IPS DF 19.7 (cell line): ENCODE results near the gene MAGEE2.
"Not testable (repeated sequence)": the region's sequence is repeated elsewhere in the genome, so short reads cannot be mapped to it uniquely, and the experiment has no call there.

Source experiments
- DNase-seq: peaks from one replicate; pipeline ENCODE4 v3.0.0-alpha.2; 2013; ENCODE audit warnings: low read depth, low spot score

Gene MAGEE2, protein sequence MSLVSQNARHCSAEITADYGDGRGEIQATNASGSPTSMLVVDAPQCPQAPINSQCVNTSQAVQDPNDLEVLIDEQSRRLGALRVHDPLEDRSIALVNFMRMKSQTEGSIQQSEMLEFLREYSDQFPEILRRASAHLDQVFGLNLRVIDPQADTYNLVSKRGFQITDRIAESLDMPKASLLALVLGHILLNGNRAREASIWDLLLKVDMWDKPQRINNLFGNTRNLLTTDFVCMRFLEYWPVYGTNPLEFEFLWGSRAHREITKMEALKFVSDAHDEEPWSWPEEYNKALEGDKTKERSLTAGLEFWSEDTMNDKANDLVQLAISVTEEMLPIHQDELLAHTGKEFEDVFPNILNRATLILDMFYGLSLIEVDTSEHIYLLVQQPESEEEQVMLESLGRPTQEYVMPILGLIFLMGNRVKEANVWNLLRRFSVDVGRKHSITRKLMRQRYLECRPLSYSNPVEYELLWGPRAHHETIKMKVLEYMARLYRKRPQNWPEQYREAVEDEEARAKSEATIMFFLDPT

DNA sequence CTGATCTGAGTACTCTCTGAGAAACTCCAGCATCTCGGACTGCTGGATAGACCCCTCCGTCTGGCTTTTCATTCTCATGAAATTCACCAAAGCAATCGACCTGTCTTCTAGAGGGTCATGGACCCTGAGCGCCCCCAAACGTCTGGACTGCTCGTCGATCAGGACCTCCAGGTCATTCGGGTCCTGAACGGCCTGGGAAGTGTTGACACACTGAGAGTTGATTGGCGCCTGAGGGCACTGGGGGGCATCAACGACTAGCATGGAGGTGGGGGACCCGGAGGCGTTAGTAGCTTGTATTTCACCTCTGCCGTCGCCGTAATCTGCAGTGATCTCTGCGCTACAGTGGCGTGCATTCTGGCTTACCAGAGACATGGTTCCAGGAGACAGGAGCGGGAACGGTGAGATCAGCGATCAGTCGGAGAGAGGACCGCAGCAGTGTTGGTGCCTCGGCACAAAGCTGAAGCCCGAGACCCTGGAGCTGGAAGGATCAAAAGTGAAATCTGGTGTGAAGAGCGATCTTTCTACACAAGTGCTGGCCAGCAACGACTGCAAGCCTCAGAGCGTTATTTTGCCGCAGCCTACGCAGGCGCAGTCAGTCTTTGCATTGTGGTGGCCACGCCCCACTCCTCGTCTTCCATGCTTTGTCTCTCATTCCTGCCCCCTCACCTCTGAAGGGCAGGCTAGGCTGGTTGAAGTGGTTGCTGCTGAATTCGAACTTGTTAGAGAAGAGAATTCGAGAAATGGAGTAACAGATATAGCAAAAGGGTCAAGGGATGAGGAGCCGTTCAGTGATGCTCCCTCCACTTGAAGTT lies at the start of gene MAGEE2:
Gene MAGEE2 (minus strand): TSS at position 575 of the 812 bp plus-strand sequence. CDS start 203 bp downstream, at position 372.
- no peak for DNase-seq

DNA sequence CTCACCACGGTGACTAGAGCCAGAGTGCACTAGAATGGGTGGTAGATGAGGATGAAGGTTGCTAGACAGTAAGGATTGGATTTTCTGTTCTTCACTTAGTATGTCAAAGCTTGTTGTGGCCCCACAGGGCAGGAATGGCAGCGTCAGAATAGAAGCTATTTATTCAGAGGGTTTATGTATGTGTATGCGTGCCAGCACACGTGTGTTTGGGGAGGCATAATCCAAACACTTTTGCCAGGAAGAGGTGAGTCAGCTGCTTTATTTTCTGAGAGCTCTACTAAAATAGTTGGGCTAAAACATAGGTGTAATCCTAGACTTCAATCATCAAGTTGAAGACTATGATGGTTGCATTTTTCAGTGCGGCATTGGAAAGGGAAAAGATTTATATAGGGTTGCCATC lies 1.2 kb upstream of the MAGEE2 start:
- DNase-seq: no peak

DNA sequence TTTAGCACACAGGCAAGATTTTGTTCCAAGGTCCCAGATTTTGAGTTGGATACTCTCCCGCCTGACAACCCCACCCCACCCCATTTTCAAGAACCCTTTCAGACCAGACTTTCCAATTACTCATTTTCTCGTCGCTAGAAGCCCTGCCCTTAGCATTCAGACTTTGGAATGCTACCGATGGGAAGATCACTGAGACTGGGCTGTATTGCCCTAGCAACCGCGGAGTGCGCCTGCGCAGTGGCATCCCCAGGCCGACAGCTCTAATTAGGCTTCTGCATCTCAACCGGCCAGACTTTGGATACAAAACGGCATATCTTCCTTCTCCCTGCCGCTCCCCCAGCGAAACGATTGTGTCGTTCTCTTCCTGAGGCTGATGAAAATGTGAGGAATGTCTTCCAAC lies 3.4 kb downstream of the MAGEE2 start:
- DNase-seq: no peak

DNA sequence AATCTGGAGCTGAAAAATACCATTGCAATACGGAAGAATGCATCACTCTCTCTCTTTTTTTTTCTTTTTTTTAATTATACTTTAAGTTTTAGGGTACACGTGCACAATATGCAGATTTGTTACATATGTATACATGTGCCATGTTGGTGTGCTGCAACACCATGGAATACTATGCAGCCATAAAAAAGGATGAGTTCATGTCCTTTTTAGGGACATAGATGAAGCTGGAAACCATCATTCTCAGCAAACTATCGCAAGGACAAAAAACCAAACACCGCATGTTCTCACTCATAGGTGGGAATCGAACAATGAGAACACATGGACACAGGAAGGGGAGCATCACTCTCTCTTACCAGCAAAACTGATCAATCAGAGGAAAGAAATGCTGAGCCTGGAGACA lies 17.0 kb downstream of the MAGEE2 start:
- DNase-seq: not testable (repeated sequence)

DNA sequence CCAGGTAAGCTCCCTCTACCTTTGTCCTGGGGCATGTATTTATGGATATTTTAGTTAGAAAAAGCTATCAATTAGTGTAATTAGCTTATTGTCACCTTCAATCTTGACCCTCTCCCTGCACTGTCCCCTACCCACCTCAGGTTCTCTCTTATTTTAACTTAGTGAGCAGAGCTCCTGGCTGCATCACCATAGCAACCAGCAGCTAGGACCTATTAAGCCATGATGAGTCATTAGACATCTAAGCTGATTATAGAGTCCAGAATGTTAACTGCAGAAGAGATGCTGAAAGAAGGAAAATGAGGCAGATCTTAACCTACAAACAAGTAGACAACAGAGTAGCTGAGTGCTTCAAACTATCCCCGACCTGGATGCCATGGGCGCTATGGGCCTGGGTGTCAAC lies 36.6 kb downstream of the MAGEE2 start:
- DNase-seq: no peak

DNA sequence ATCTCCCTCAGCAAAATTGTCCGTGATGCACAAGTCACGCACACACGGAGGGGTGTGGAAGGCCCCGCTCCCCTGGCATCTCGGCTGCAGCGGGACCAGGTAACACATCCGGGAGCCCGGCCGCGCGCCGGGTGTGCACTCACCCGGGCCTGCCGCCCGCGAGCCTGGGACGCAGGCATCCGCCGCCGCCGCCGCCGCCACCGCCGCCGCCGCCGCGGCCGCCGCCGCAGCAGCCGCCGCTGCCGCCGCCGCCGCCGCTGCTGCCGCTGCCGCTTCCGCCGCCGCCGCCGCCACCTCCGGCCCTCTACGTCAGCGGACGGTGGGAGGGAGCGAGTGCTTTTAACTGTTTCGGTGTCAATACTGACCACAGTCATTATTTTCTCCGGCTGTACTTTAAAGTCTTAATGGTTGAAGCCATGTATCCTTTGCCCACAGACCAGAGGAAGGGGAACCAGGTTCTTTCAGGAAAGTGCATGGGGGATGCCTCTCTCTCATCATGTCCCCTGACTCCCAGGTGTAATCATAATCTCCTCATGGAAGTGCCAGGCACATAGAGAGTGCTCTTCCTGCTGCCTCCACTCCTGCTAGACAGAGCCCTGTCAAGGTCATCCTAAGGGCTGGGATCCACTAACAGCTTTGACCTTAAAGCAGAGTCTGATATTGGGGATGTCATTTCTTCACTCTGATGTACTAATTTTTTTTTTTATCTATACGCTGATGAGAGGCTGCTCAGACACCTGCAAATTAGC lies 38.0 kb downstream of the MAGEE2 start:
- no peak for DNase-seq
